Measurements from ENCODE around the gene PSMB7. TPM values are rescaled to one million over a fixed set of nuclear protein-coding genes. Genes with fewer than 3 reads are reported as not detected.

The PSMB7 gene
- total RNA-seq, 1 experiment from 2014 or later: 179 TPM

GRCh38 chr9:124395826-124396225 lies 19.4 kb downstream of the PSMB7 start:
- Histone ChIP-seq H3K9me3 (no peaks in the 10 kb centered on the region), H3K36me3 (peaks cover 55% of the 10 kb centered on the region), H3K27me3 (no peaks in the 10 kb centered on the region), H3K4me3 (no peak overlapping the region)
- DNase-seq: no peak

- Histone ChIP-seq H3K27me3 (no peaks in the 10 kb centered on the region), H3K9me3 (no peaks in the 10 kb centered on the region), H3K36me3 (peaks cover 52% of the 10 kb centered on the region), H3K4me3 (no peak overlapping the region)
- no peak for DNase-seq
Observed at GRCh38 chr9:124394596-124394995, 20.6 kb downstream of the PSMB7 start.

GRCh38 chr9:124394167-124394566 lies 21.1 kb downstream of the PSMB7 start:
- Histone ChIP-seq H3K4me3 (no peak overlapping the region), H3K9me3 (no peaks in the 10 kb centered on the region), H3K27me3 (no peaks in the 10 kb centered on the region), H3K36me3 (peaks cover 54% of the 10 kb centered on the region)
- DNase-seq: no peak

- Histone ChIP-seq H3K9me3 (no peaks in the 10 kb centered on the region), H3K4me3 (no peak overlapping the region), H3K36me3 (peaks cover 49% of the 10 kb centered on the region), H3K27me3 (no peaks in the 10 kb centered on the region)
- peak; percentile 88 for DNase-seq
Observed at GRCh38 chr9:124392871-124393460, 22.3 kb downstream of the PSMB7 start.

- DNase-seq: no peak
- Histone ChIP-seq H3K4me3 (no peak overlapping the region), H3K9me3 (no peaks in the 10 kb centered on the region), H3K36me3 (peaks cover 44% of the 10 kb centered on the region), H3K27me3 (no peaks in the 10 kb centered on the region)
Observed at GRCh38 chr9:124392254-124392870, 22.9 kb downstream of the PSMB7 start.

GRCh38 chr9:124390794-124391658 lies 24.2 kb downstream of the PSMB7 start:
- no peaks in the 10 kb centered on the region for H3K9me3 ChIP-seq
- H3K36me3 ChIP-seq: peaks cover 34% of the 10 kb centered on the region
- no peaks in the 10 kb centered on the region for H3K27me3 ChIP-seq
- DNase-seq: no peak
- no peak overlapping the region for H3K4me3 ChIP-seq

GRCh38 chr9:124389146-124389939 lies 25.9 kb downstream of the PSMB7 start:
- Histone ChIP-seq H3K27me3 (no peaks in the 10 kb centered on the region), H3K9me3 (no peaks in the 10 kb centered on the region), H3K4me3 (no peak overlapping the region), H3K36me3 (peaks cover 39% of the 10 kb centered on the region)
- no peak for DNase-seq

- H3K4me3 ChIP-seq: no peak overlapping the region
- DNase-seq: no peak
- no peaks in the 10 kb centered on the region for H3K27me3 ChIP-seq
- H3K9me3 ChIP-seq: no peaks in the 10 kb centered on the region
- H3K36me3 ChIP-seq: peaks cover 39% of the 10 kb centered on the region
Observed at GRCh38 chr9:124388275-124389048, 26.8 kb downstream of the PSMB7 start.

GRCh38 chr9:124386201-124386600 lies 29.0 kb downstream of the PSMB7 start:
- peaks cover 57% of the 10 kb centered on the region for H3K36me3 ChIP-seq
- no peak overlapping the region for H3K4me3 ChIP-seq
- no peaks in the 10 kb centered on the region for H3K9me3 ChIP-seq
- no peak for DNase-seq
- H3K27me3 ChIP-seq: no peaks in the 10 kb centered on the region

GRCh38 chr9:124385623-124386022 lies 29.6 kb downstream of the PSMB7 start:
- DNase-seq: no peak
- Histone ChIP-seq H3K27me3 (no peaks in the 10 kb centered on the region), H3K4me3 (no peak overlapping the region), H3K9me3 (no peaks in the 10 kb centered on the region), H3K36me3 (peaks cover 63% of the 10 kb centered on the region)

GRCh38 chr9:124384846-124385245 lies 30.4 kb downstream of the PSMB7 start:
- Histone ChIP-seq H3K9me3 (no peaks in the 10 kb centered on the region), H3K27me3 (no peaks in the 10 kb centered on the region), H3K4me3 (no peak overlapping the region), H3K36me3 (peaks cover 67% of the 10 kb centered on the region)
- no peak for DNase-seq

GRCh38 chr9:124384210-124384609 lies 31.0 kb downstream of the PSMB7 start:
- Histone ChIP-seq H3K36me3 (peaks cover 70% of the 10 kb centered on the region), H3K27me3 (no peaks in the 10 kb centered on the region), H3K9me3 (no peaks in the 10 kb centered on the region), H3K4me3 (no peak overlapping the region)
- no peak for DNase-seq

- no peak for DNase-seq
- H3K27me3 ChIP-seq: no peaks in the 10 kb centered on the region
- H3K9me3 ChIP-seq: no peaks in the 10 kb centered on the region
- H3K4me3 ChIP-seq: no peak overlapping the region
- peaks cover 78% of the 10 kb centered on the region for H3K36me3 ChIP-seq
Observed at GRCh38 chr9:124381170-124381945, 33.9 kb downstream of the PSMB7 start.

GRCh38 chr9:124377551-124378406 lies 37.5 kb downstream of the PSMB7 start:
- H3K9me3 ChIP-seq: no peaks in the 10 kb centered on the region
- no peak for DNase-seq
- H3K36me3 ChIP-seq: peaks cover 53% of the 10 kb centered on the region
- H3K4me3 ChIP-seq: no peak overlapping the region
- no peaks in the 10 kb centered on the region for H3K27me3 ChIP-seq

- Histone ChIP-seq H3K27me3 (no peaks in the 10 kb centered on the region), H3K9me3 (no peaks in the 10 kb centered on the region), H3K36me3 (peaks cover 42% of the 10 kb centered on the region), H3K4me3 (no peak overlapping the region)
- DNase-seq: no peak
Observed at GRCh38 chr9:124376329-124376728, 38.9 kb downstream of the PSMB7 start.

Data from MG63 (cell line).